Mucosa of descending colon (tissue), 3 donors: ENCODE results near the gene CACNA1F. TPM values are rescaled to one million over a fixed set of nuclear protein-coding genes. Genes with fewer than 3 reads are reported as not detected.

ENCODE experiments used
- ATAC-seq: fragments of 200-7000 bp; cut with Tn5 transposase; one replicate; pipeline ENCODE4 v1.9.1; 2020; ENCODE audit warnings: mild to moderate bottlenecking, moderate library complexity
- DNase-seq, 3 donors: peaks; one replicate each; pipeline ENCODE4 v3.0.0-alpha.2; 2020
- H3K36me3 ChIP-seq: fragments of 200-600 bp; one replicate; pipeline ENCODE4 v1.8.0; 2021; ENCODE audit warnings: low read depth, mild to moderate bottlenecking
- H3K4me1 ChIP-seq: fragments of 200-600 bp; one replicate; pipeline ENCODE4 v1.8.0; 2021; ENCODE audit warnings: low read depth, mild to moderate bottlenecking
- H3K4me3 ChIP-seq: fragments of 200-600 bp; one replicate; pipeline ENCODE4 v1.8.0; 2021; ENCODE audit warnings: mild to moderate bottlenecking
- H3K9me3 ChIP-seq: fragments of 200-600 bp; one replicate; pipeline ENCODE4 v1.8.0; 2021; ENCODE audit warnings: mild to moderate bottlenecking
- intact Hi-C, 2 donors: fragments of 100-400 bp; cut with DNase I in 1 of 2; cut with micrococcal nuclease in 1 of 2; formaldehyde crosslinking; loops; one replicate each; pipeline versions ENCODE4 v1.11.0 to v1.11.1; 2022; cut with DNase I, micrococcal nuclease
- total RNA-seq, 3 donors: library from RNA; stranded (reverse); fragmentation: NEBNext Ultra II Directional in 2 of 3; extraction: Animal tissue kit (Norgen Biotek cat#: 25700) in 2 of 3; gene quantifications; one replicate each; pipeline versions ENCODE4 v1.2.1 to v1.2.4, GENCODE V29; 2021 to 2023
- TF ChIP-seq, protein P1 (sequence below): fragments of 200-600 bp; IDR thresholded peaks from one replicate; pipeline ENCODE4 v1.8.0; 2022; ENCODE audit warnings: antibody characterized with exemption, mild to moderate bottlenecking
- donor health status: DM: no; HTN: no; CAD: no; lungs with moderate emphysema.
- donor health status: DM: no; HTN: no; CAD: no.
- donor health status: DM: no; HTN: yes; CAD: no.

The CACNA1F gene
- total RNA-seq, 3 donors from 2014 or later = 0.70 to 3.0 (median 1.7) TPM

DNA sequence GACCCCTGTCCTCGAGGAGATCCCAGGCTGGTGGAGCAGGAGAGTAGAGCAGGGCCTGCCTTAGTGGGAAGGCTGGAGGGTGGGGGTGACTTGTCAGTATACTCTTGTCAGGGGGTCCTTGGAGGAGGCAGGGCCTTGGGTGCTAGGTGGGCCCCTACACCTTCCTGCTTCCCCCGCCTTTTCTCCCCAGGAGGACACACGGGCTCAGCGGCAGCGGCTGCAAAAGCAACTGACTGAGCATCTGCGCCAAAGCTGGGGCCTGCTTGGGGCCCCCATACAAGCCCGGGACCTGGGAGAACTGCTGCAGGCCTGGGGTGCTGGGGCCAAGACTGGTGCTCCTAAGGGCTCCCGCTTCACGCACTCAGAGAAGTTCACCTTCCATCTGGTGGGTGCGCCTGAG is 13.4 kb upstream of the CACNA1F start:
- Histone ChIP-seq H3K4me3 (no peak overlapping the region), H3K9me3 (no peaks in the 10 kb centered on the region), H3K36me3 (no peaks in the 10 kb centered on the region), H3K4me1 (no peaks in the 10 kb centered on the region)
- no peak for DNase-seq
- intact Hi-C loops = no loop called here
- TF ChIP-seq, protein P1, sequence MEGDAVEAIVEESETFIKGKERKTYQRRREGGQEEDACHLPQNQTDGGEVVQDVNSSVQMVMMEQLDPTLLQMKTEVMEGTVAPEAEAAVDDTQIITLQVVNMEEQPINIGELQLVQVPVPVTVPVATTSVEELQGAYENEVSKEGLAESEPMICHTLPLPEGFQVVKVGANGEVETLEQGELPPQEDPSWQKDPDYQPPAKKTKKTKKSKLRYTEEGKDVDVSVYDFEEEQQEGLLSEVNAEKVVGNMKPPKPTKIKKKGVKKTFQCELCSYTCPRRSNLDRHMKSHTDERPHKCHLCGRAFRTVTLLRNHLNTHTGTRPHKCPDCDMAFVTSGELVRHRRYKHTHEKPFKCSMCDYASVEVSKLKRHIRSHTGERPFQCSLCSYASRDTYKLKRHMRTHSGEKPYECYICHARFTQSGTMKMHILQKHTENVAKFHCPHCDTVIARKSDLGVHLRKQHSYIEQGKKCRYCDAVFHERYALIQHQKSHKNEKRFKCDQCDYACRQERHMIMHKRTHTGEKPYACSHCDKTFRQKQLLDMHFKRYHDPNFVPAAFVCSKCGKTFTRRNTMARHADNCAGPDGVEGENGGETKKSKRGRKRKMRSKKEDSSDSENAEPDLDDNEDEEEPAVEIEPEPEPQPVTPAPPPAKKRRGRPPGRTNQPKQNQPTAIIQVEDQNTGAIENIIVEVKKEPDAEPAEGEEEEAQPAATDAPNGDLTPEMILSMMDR = no peak
- no peak for ATAC-seq

DNA sequence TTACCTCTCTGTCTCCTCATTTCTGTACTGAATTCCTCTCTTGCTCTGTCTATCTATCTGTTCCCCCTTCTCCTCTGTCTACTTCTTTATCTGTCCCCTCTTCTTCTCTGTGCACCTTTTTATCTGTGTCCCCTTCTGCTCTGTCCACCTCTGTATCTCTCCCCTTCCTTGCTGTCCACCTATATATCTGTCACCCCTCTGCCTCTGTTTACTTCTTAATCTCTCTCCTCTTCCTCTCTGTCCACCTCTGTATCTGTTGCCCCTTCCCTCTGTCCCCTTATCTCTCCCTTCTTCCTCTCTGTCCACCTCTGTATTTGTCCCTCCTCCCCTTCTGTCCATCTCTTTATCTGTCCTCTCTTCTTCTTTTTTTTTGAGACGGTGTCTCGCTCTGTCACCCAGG is 11.1 kb upstream of the CACNA1F start:
- TF ChIP-seq, protein P1 = no peak
- H3K4me1 ChIP-seq = no peaks in the 10 kb centered on the region
- H3K4me3 ChIP-seq = no peak overlapping the region
- no peak for ATAC-seq
- intact Hi-C loops = no loop called here
- no peak for DNase-seq
- H3K9me3 ChIP-seq = no peaks in the 10 kb centered on the region
- no peaks in the 10 kb centered on the region for H3K36me3 ChIP-seq

DNA sequence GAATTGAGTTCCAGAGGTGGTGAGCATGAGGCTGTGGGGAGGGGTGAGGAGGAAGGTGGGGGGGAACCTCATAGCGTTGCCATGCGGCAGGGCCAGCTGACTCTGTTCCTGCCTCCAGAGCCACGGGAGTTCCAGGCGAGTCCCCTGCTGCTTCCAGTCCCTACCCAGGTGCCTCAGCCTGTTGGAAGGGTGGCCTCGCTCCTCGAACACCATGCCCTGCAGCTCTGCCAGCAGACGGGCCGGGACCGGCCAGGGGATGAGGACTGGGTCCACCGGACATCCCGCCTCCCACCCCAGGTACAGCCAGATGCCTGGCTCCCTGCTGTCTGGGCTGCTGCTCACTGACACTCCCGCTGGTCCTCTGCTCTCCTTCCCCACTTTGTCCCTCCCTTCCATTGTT is 10.0 kb upstream of the CACNA1F start:
- TF ChIP-seq, protein P1 = no peak
- intact Hi-C loops = no loop called here

DNA sequence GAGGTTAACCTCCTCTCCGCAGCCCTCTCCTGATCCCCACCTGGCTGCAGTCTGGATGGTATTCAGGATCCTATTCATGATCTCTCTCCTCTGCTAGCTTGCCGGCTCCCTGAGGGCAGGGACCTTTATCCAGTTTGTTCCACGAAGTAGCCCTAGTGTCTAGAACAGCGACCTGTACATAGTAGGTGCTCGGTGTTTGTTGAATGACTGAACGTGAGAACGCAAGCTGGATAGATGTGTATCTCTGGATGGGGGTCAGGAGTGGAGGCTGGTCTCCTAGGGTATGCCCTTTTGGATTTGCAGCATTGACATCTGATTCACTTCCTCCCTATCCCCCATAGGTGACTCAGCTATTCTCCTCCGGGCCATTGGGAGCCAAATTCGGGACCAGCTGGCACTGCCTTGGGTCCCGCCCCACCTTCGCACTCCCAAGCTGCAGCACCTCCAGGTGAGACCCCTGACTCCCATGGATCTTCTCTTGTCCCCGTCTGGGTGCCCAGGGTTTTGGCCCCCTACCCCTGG is 9.5 kb upstream of the CACNA1F start:
- no peaks in the 10 kb centered on the region for H3K36me3 ChIP-seq
- DNase-seq = no peak
- no peak for ATAC-seq

More for the DNA sequence above, 10.0 kb upstream of the CACNA1F start:
- DNase-seq = no peak
- H3K9me3 ChIP-seq = no peaks in the 10 kb centered on the region
- no peaks in the 10 kb centered on the region for H3K36me3 ChIP-seq
- no peak for ATAC-seq
- no peaks in the 10 kb centered on the region for H3K4me1 ChIP-seq
- no peak overlapping the region for H3K4me3 ChIP-seq

DNA sequence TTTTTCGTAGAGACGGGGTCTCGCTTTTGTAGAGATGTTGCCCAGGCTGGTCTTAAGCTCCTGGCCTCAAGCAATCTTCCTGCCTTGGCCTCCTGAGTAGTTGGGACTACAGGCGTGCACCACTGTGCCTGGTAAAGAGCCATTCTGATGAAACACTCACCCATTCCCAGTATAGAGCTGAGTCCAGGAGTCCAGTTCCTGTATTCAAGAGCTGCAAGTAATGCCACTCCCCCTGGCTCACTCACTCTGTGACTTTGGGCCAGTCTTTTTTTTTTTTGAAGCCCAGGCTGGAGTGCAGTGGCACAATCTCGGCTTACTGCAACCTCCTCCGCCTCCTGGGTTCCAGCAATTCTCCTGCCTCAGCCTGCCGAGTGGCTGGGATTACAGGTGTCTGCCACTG is 5.6 kb upstream of the CACNA1F start:
- intact Hi-C loops = no loop called here
- no peak for ATAC-seq
- H3K36me3 ChIP-seq = no peaks in the 10 kb centered on the region
- TF ChIP-seq, protein P1 = no peak
- H3K4me1 ChIP-seq = no peaks in the 10 kb centered on the region
- no peaks in the 10 kb centered on the region for H3K9me3 ChIP-seq
- H3K4me3 ChIP-seq = no peak overlapping the region
- DNase-seq = no peak

More for the DNA sequence above, 9.5 kb upstream of the CACNA1F start:
- intact Hi-C loops = no loop called here
- H3K4me3 ChIP-seq = no peak overlapping the region
- TF ChIP-seq, protein P1 = no peak
- H3K9me3 ChIP-seq = no peaks in the 10 kb centered on the region
- H3K4me1 ChIP-seq = no peaks in the 10 kb centered on the region

DNA sequence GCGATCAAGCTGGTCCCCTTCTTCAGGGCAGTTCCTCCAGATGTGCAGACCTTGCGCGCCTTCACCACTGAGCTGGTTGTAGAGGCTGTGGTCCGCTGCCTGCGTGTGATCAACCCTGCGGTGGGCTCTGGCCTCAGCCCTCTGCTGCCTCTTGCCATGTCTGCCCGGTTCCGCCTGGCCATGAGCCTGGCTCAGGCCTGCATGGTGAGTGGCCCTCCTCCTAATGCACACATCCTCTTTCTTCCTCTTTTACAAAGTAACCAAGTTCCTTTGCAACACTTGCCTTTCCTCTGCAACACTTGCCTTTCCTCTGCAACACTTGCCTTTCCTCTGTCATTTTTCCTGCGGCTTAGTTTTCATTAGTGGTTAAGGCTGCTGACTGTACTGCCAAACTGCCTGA is 3.9 kb upstream of the CACNA1F start:
- H3K9me3 ChIP-seq = no peaks in the 10 kb centered on the region
- TF ChIP-seq, protein P1 = no peak
- ATAC-seq = peak; percentile 15
- no peaks in the 10 kb centered on the region for H3K4me1 ChIP-seq
- H3K4me3 ChIP-seq = no peak overlapping the region
- H3K36me3 ChIP-seq = no peaks in the 10 kb centered on the region
- intact Hi-C loops = no loop called here
- DNase-seq = no peak
